GOT3 (cell line): ENCODE measurements around the gene ZNF319.

Experiments
- DNase-seq: peaks from one replicate; lab custom pipeline; 2025; ENCODE audit warnings: mixed read lengths; lab: John Stamatoyannopoulos, UW

The ZNF319 gene

DNA sequence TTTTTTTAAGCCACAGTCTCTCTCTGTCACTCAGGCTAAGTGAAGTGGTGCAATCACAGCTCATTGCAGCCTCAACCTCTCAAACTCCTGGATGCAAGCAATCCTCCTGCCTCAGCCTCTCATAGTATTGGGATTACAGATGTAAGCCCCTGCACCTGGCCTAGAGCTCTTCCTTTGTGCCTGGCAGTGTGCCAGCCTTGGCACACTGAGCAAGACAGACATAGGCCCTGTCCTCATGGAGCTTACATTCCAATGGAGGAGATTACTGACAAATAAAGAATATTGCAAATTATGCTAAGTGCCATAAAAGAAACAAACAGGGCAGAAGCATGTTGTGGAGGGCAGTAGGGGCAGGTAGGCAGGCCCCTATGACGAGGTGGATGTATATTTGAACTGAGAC is 28.6 kb downstream of the ZNF319 start:
- no peak for DNase-seq

DNA sequence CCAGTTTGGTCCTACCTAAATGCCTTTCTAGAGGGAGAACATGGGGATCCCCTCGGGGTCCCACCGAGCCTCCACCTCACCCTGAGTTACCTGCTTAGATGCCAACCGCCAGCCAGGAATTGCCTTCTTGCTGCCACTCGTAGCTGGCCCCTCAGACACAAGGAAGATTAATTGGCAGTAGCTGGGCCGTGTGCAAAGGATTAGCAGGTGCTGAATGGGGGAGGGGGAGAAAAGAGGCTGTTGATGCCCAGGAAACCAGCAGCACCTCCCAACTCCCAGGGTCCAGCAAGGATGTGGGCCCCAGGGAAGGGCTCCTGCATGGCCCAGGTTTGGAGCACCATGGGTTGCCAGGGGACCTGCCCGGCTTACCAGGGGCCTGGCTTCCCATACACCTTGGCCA is 29.5 kb downstream of the ZNF319 start, which contains the start of gene CNGB1:
Gene CNGB1 (minus strand): TSS at position 159 of the 400 bp plus-strand sequence. CDS start 3,842 bp downstream, outside the sequence.
- DNase-seq, result no peak

DNA sequence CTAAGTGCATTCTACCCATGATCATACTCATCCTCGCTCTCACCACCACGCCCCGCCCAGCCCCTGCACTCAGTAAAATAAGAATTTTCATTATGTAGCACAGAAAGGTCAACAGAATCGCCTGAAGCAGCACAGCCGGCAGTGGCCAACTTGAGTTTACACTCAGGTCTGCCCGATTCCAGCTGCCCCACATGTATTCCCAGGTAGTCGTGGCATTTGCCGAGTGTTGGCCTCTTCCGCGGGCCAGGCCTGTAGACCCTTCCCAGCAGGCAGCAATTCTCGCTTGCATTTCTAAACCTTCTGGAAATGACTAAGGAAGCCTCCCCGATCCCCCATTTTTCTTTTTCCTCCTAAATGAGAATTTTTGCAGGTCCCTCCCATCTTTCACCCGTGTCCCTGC is 30.2 kb downstream of the ZNF319 start:
- DNase-seq, result no peak

GRCh38 chr16:57969451-57970123 is 30.9 kb downstream of the ZNF319 start:
- DNase-seq, result no peak

- no peak for DNase-seq
These were observed 32.6 kb downstream of the ZNF319 start for GRCh38 chr16:57967916-57968315.

- no peak for DNase-seq
These were observed 33.5 kb downstream of the ZNF319 start for GRCh38 chr16:57966986-57967385.

DNA sequence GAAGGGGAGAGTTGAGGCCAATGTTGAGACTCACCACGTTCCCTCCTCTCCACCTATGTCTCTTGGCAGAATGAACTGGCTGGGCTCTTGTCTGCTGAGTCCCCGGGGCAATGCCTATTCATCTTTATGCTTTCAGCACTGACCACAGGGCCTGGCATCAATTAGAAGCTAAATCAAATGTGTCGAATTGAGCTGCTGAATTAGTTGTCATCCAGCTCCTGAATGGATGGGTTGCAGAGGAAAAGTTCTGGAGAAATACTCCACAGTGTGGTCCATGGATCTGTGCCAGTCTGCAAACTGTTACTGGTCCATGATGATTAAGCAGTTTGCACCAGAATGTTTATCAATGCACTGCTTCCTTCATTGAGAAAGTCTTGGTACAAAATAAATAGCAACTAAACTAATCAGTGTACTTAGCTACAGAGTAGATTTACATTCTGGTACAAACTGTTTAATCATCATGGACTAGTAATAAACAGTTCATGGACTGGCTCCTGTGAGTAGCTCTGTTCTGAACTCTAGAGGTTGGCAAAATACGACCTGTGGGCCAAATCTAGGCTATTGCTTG is 34.2 kb downstream of the ZNF319 start:
- no peak for DNase-seq

DNA sequence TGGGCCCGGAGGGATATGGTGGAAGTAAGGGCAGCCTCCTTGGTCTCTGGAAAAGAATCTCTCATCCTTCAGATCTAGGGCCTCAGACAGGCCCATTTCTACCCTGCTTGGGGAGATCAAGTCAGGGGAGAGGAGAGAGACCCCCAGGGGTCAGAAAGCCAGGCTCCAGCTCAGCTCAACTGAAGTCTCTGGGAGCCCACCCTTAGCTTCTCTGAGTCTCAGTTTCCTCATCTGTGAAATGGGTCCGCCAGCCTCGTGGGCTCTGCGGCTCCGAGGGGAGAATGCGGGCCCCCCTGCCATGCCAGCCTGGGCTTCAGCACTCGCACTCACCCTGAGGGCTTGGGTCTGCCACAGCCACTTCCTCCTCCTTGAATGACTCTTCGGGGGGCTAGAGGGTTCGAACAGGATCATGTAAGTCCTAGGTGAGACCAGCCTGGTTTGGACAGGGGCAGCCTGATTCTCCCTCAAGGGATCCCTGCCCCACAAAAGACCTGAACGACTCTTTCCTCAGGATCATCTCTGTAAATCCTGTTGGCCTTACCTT is 36.2 kb downstream of the ZNF319 start:
- DNase-seq, result no peak

- no peak for DNase-seq
These were observed 37.7 kb downstream of the ZNF319 start for GRCh38 chr16:57962756-57963155.

DNA sequence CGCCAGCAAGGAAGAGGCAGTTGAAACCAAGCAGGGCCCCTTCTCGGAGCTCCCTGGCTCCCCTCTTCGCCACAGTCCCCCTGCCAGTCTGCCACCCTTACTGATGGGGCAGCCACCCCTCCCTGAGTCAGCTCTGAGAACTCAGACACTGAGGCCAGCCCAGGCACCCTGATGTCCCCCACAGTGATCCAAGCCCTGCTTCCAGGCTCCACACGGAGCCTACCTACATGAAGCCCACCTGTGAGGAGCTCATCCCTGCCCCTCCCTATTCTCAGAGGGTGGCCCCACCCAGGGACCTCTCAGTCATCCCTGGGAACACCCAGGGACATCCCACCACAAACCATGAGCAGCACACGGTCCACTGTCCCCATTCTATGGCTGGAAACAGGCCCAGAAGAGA is 38.4 kb downstream of the ZNF319 start:
- DNase-seq, result no peak

GRCh38 chr16:57961538-57961937 is 38.9 kb downstream of the ZNF319 start:
- no peak for DNase-seq

DNA sequence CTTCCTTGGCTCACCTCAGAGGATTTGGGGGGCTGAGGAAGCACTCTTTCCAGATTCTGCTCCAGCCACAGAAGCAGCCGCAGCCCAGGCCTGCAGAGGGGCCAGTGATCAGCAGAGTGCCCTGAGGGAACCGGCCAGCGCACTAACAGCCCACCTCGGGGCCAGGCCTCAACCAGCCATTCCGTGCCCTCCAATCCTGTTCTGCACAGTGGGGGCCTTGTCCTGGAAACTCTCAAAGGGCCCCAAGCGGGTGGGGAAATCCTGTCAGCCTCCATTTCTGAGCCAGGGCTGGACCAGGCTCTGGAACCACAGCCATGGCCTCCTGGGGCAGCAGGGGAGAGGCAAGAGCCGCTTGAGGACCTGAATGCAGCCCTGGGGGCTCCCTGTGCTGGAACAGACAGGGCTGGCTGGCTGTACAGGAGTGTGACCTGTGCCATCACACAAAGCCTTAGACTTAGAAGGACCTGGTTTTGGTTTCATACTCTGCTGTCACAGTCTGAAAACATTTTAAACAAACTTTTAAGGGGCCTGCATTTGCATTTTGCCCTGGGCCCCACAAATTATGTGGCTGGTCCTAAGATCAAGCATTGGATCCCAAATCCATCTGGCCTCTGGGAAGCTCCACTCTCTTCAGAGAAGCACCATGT is 39.5 kb downstream of the ZNF319 start:
- no peak for DNase-seq

DNA sequence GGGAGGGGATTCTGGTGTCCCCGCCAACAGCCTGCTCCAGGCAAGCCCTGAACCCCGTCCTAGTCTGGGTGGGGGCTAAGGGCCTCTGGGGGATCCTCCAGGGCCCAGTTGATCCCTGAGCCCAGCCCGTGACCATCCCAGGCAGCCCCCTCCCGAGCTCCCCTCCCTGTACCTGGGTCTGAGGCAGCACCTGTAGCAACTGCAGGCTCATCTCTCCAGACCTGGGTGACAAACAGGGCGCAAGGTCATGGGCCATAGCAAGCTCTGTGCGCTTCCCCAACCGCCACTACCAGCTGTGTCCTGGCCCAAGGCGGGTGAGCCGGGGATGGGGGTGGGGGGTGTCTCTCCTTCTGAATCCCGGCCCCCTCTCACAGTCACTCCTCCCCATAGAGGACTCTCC is 40.2 kb downstream of the ZNF319 start:
- DNase-seq, result no peak

DNA sequence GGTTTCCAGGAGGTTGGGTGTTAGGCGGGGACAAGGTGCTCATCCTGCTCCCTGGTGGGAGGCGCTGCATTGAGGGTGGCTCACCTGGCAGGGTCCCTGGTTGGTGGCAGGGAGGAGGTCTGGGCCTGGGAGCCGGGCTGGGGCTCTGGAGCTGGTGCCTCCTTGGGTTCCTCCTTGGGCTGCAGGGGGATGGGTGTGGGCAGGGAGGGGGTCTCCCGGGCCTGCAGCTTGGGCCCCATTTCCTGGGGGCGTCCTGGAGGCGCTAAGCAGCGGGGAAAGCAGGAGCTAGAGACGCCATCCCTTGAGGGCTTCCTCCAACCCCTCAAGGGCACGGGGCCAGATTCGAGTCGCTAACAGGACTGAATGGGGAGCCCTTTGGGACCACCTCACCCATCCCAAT is 40.7 kb downstream of the ZNF319 start:
- no peak for DNase-seq

GRCh38 chr16:57959121-57959520 is 41.4 kb downstream of the ZNF319 start:
- no peak for DNase-seq

DNA sequence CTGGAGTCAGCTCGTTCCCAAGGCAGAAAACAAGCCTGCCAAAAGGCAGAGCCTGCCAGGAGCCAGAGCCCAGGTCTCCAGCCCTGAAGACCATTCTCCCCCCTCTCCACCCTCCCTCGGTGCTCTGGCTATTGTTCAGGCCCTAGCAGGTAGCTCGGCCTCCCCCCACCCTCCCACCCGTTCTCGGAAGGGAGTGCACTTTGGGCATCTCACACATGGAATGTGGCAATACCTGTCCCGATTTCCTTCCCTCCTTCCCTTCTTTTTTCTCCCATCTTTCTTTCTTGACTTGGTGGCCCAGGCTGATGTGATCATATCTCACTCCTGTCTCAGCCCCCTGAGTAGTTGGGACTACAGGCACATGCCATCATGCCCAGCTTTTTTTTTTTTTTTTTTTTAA is 41.9 kb downstream of the ZNF319 start:
- DNase-seq, result no peak

GRCh38 chr16:57957673-57958392 is 42.6 kb downstream of the ZNF319 start:
- DNase-seq, result no peak

- DNase-seq, result no peak
These were observed 43.4 kb downstream of the ZNF319 start for GRCh38 chr16:57956924-57957672.

DNA sequence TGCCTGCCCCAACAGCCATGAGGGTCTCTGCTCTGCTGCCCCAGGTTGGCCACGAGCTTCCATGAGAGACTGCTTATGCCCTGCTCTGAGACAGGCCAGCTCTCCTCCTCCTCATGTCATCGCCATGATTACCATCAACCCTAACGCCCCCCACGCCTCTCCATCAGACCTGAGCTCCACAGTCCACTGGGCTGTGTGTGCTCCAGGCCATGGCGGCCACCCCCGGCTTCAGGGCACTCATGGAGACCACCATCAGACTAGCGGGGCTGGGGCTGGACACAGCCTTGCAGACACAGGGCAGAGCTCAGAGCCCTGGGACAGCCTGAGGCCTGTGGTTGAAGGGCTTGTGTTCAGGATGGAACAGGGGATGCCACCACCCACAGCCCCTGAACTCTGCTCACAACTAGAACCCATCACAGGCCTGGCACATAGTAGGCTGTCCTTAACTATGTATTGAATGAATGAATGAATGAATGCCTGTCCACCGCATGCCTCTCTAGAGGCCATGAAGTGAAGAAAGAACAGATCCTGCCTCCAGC is 44.1 kb downstream of the ZNF319 start:
- DNase-seq, result no peak

- DNase-seq, result no peak
These were observed 44.8 kb downstream of the ZNF319 start for GRCh38 chr16:57955572-57956188.

- DNase-seq, result no peak
These were observed 46.6 kb downstream of the ZNF319 start for GRCh38 chr16:57953857-57954256.
